ENCODE measurements around the gene MUC6.

The MUC6 gene

DNA sequence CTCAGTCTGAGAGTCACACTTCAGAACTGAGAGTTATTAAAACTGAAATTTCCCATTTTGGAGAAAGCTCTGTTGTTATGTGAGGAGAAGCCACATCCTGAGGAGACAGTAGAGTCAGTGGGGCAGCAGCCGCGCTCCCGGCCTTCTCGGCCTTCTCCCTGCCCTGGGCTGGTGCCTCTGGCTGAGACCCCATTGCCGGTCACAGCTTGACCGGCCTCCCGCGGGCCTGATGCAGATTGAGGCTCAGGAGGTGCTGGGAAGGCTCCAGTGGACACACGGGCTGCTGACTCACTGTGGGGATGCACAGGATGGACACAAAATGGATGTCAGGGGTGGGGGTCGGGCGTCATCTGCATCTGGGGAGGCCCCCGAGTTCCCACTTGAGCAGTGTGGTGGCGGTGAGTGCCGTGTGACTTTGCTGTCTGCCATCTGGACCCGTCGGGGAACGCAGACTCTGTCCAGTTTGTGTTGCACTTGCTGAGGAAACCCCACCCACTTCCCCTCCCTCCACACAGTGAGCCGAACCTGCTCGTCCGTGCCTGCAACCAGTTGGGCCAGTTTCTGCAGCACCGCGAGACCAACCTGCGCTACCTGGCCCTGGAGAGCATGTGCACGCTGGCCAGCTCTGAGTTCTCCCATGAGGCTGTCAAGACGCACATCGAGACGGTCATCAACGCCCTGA lies 50.1 kb downstream of the MUC6 start:
- DNase-seq (ENCODE audit: extremely low read depth, low read depth): no peak
- TF ChIP-seq, protein P1, sequence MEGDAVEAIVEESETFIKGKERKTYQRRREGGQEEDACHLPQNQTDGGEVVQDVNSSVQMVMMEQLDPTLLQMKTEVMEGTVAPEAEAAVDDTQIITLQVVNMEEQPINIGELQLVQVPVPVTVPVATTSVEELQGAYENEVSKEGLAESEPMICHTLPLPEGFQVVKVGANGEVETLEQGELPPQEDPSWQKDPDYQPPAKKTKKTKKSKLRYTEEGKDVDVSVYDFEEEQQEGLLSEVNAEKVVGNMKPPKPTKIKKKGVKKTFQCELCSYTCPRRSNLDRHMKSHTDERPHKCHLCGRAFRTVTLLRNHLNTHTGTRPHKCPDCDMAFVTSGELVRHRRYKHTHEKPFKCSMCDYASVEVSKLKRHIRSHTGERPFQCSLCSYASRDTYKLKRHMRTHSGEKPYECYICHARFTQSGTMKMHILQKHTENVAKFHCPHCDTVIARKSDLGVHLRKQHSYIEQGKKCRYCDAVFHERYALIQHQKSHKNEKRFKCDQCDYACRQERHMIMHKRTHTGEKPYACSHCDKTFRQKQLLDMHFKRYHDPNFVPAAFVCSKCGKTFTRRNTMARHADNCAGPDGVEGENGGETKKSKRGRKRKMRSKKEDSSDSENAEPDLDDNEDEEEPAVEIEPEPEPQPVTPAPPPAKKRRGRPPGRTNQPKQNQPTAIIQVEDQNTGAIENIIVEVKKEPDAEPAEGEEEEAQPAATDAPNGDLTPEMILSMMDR (IDR thresholded peaks at IDR 0.05; ENCODE audit: low read depth, low read length): no peak

DNA sequence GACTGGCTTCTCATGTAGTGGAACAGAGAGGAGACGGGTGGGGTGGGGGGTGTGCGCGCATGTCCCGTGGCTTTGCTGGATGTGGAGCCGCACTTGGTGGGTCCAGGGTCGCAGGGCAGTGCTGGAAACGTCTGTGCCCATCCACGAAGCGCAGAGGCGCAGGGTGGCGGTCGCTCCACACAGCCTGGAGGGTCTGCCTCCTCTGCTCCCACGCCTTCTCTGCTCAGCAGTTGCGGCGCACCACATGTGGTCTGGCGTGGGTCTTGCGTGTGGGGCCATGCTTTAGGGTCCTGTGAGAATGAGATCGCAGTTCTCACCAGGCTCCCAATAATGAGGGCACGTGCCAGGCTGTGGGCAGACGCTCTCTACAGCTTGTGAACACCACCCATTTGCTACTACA lies 50.7 kb downstream of the MUC6 start:
- TF ChIP-seq, protein P1 (IDR thresholded peaks at IDR 0.05; ENCODE audit: low read depth, low read length): no peak
- no peak for DNase-seq (ENCODE audit: extremely low read depth, low read depth)

DNA sequence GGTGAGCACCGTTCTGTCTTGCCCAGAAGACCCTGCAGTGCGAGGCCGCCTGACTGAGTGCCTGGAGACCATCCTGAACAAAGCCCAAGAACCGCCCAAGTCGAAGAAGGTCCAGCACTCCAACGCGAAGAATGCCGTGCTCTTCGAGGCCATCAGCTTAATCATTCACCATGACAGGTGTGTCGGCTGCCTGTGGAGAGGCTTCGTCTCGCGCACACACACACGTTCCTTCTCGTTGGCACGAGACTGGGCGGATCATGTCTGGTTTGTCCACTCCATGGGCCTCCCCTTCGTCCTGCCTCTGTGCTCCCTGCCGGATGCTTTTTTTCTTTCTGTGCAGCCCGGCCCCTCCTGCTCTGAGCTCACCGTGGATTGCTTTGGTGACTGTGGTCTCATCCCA lies 51.1 kb downstream of the MUC6 start:
- TF ChIP-seq, protein P1 (IDR thresholded peaks at IDR 0.05; ENCODE audit: low read depth, low read length): no peak
- DNase-seq (ENCODE audit: extremely low read depth, low read depth): no peak

DNA sequence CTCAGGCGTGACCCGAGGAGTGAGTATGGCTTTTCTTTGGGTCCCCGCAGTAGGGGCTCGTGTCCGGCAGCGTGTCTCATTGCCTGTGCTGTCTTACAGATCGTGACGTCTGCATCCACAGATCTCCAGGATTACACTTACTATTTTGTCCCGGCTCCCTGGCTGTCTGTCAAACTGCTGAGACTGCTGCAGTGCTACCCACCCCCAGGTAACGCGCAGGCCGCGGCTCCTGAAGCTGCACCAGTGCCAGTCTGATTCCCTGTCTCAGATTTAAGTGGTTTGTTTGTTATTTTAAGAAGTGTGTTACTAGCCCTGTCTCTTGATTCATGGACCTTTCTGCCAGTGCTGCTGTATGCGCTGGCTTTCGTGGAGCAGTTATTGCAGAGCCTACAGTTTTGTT lies 52.0 kb downstream of the MUC6 start:
- TF ChIP-seq, protein P1 (IDR thresholded peaks at IDR 0.05; ENCODE audit: low read depth, low read length): no peak
- DNase-seq (ENCODE audit: extremely low read depth, low read depth): no peak

DNA sequence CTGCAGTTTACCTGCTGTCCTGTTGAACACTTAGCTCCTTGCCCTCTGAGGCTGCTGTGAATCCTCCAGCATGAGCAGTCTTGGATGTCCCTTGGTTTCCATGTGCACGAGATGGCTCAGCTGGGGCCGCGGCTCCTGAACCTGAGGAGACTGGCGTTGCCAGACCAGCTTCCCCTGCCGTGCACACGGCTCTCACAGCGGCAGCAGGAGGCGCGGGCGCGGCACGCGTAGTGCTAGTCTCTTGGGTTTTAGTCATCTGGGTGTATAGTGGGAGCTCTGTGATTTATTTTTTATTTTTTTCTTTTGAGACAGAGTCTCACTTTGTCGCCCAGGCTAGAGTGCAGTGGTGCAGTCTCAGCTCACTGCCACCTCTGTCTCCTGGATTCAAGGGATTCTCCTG lies 54.8 kb downstream of the MUC6 start:
- no peak for DNase-seq (ENCODE audit: extremely low read depth, low read depth)
- TF ChIP-seq, protein P1 (IDR thresholded peaks at IDR 0.05; ENCODE audit: low read depth, low read length): no peak

DNA sequence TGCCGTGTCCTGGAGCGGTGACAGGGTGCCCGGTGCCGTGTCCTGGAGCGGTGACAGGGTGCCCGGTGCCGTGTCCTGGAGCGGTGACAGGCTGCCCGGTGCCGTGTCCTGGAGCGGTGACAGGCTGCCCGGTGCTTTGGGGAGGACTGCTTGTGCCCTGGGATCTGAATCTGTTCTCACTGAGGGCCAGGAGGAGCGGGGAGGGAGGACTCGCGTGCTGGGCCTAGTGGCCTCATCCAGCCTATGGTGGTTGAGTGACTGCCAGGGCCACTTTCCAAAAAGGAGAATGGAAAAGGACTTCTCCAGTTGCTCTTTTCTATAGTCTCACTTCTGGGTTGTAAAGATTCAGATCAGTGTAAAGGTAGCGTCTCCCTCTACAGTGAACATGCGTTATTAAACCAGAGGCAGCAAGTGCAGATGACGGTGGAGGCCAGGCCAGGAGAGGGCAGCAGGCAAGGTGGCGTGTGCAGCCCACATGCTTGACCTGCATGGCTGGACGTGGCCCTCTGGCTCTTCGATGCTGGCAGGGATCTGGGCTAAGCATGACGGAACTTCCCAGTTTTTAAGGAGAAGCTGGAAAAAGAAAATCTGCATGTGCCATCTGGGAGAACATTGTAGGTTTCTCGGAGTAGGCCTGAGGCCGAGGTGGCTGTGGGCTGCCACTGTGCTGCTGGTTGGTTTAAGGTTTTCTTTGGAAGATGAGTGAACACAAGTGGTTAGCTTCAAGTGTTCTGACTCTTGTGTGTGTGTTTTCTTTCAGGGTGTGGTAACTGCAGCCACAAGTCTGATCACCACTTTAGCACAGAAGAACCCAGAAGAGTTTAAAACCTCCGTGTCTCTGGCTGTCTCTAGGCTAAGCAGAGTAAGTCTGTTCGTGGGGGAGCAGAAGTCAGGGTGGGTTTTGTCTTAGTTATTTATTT lies 55.8 kb downstream of the MUC6 start:
- TF ChIP-seq, protein P1 (IDR thresholded peaks at IDR 0.05; ENCODE audit: low read depth, low read length): no peak; the same call in 1 of the 2 replicates

DNA sequence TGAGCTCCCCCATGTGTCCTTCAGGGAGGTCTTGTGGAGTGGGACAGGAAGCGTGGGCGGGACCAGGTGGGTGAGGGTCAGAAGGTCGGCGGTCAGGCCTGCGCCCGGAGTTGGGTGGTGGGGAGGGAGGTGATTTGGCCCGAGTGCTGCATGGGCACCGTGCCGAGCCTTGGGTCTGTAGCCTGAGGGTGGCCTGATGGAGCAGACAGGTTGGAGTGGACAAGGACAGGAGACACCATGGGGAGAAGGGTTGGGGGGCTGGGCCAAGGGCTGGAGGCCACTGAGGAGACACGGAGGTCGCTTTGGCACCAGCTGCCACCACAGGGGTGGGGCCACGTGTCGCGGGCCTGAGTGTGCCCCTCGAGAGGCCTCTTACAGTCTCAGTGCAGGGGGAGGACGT lies 57.7 kb downstream of the MUC6 start:
- TF ChIP-seq, protein P1 (IDR thresholded peaks at IDR 0.05; ENCODE audit: low read depth, low read length): no peak
- DNase-seq (ENCODE audit: extremely low read depth, low read depth): no peak

More for the DNA sequence above, 55.8 kb downstream of the MUC6 start:
- no peak for DNase-seq (ENCODE audit: extremely low read depth, low read depth)
